ENCODE measurements around the gene FBLN5.

DNA sequence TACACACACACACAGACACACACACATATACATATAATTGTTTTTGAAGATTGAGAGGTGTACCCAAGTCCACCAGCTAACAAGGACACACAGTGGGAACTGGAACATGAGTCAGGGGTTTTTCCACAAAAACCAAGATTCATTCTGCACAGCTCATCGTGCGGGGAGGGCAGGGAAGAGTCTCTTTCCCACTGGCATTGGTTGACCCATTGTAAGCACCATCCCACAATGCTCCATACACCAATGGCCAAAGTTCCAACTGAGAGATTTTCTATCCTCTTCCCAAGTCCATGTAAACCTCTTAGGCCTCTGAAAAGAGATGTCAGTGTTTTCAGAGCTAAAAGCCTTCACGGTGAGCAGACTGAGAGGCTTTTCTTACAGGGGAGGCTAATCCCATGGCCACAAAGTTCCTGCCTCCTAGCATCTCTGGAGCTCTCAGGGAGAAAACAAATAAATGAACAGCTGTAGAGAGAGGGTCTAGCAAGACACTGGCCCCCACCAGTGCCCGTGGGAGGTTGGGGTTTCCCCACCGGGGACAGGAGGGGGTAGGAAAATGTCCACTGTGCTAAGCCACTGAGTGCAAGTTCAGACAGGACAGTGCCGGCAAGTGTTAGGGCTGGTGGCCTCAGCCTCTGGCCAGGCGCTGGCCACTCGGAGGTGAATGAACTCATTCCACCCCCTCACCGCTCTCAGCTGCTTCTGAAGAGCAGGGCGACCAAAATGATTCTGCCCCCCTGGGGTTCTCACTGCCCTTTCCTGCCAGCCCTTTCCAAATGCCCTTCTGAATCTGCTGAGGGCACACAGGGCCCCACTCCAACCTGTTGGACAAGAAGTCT lies 58.6 kb downstream of the FBLN5 start:
- TF ChIP-seq, protein P1, sequence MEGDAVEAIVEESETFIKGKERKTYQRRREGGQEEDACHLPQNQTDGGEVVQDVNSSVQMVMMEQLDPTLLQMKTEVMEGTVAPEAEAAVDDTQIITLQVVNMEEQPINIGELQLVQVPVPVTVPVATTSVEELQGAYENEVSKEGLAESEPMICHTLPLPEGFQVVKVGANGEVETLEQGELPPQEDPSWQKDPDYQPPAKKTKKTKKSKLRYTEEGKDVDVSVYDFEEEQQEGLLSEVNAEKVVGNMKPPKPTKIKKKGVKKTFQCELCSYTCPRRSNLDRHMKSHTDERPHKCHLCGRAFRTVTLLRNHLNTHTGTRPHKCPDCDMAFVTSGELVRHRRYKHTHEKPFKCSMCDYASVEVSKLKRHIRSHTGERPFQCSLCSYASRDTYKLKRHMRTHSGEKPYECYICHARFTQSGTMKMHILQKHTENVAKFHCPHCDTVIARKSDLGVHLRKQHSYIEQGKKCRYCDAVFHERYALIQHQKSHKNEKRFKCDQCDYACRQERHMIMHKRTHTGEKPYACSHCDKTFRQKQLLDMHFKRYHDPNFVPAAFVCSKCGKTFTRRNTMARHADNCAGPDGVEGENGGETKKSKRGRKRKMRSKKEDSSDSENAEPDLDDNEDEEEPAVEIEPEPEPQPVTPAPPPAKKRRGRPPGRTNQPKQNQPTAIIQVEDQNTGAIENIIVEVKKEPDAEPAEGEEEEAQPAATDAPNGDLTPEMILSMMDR (IDR thresholded peaks at IDR 0.05), result no peak
- no peak for TF ChIP-seq POLR2AphosphoS5 (IDR thresholded peaks at IDR 0.05)
